BE2C (cell line): Measurements from ENCODE around the gene ECI2.
"Not testable (repeated sequence)": the region's sequence is repeated elsewhere in the genome, so short reads cannot be mapped to it uniquely, and the experiment has no call there.

Source experiments
- DNase-seq: peaks from one replicate; pipeline ENCODE4 v3.0.0-alpha.2; 2020
- H3K27me3 ChIP-seq: fragments of 250-450 bp; sonication (Bioruptor Pico); 2 replicates; pipeline ENCODE4 v1.5.1; 2020; ENCODE audit warnings: mild to moderate bottlenecking
- H3K36me3 ChIP-seq: fragments of 250-450 bp; sonication (Bioruptor Pico); 2 replicates; pipeline ENCODE4 v1.5.1; 2020; ENCODE audit warnings: mild to moderate bottlenecking
- H3K4me1 ChIP-seq: fragments of 250-450 bp; sonication (Bioruptor Pico); 2 replicates; pipeline ENCODE4 v1.5.1; 2020
- H3K4me3 ChIP-seq: 2 replicates; pipeline ENCODE4 v1.5.1; 2011; ENCODE audit warnings: low read depth, low read length
- H3K9me3 ChIP-seq: fragments of 250-450 bp; sonication (Bioruptor Pico); 2 replicates; pipeline ENCODE4 v1.5.1; 2020
- CTCF ChIP-seq: IDR thresholded peaks from 2 replicates; pipeline ENCODE4 v1.5.1; 2012; ENCODE audit warnings: mild to moderate bottlenecking, low read depth, low read length

ECI2 gene

GRCh38 chr6:4103929-4104328 lies 31.4 kb downstream of the ECI2 start:
- DNase-seq = no peak
- no peak overlapping the region for H3K4me3 ChIP-seq
- no peak for TF ChIP-seq CTCF
- no peaks in the 10 kb centered on the region for H3K4me1 ChIP-seq
- H3K27me3 ChIP-seq = peaks cover 16% of the 10 kb centered on the region
- no peaks in the 10 kb centered on the region for H3K9me3 ChIP-seq
- no peaks in the 10 kb centered on the region for H3K36me3 ChIP-seq

GRCh38 chr6:4102687-4103244 lies 32.6 kb downstream of the ECI2 start:
- no peak for TF ChIP-seq CTCF

GRCh38 chr6:4101298-4101697 lies 34.1 kb downstream of the ECI2 start:
- Histone ChIP-seq H3K9me3 (no peaks in the 10 kb centered on the region), H3K27me3 (no peaks in the 10 kb centered on the region), H3K36me3 (no peaks in the 10 kb centered on the region), H3K4me3 (no peak overlapping the region), H3K4me1 (no peaks in the 10 kb centered on the region)
- no peak for DNase-seq
- TF ChIP-seq CTCF = no peak

More at GRCh38 chr6:4102687-4103244, 32.6 kb downstream of the ECI2 start:
- Histone ChIP-seq H3K4me1 (no peaks in the 10 kb centered on the region), H3K9me3 (no peaks in the 10 kb centered on the region), H3K27me3 (peaks cover 4% of the 10 kb centered on the region), H3K4me3 (no peak overlapping the region), H3K36me3 (no peaks in the 10 kb centered on the region)
- no peak for DNase-seq

GRCh38 chr6:4100655-4101054 lies 34.7 kb downstream of the ECI2 start:
- no peak for TF ChIP-seq CTCF
- H3K36me3 ChIP-seq = no peaks in the 10 kb centered on the region

GRCh38 chr6:4093288-4093687 lies 42.1 kb downstream of the ECI2 start:
- H3K9me3 ChIP-seq = no peaks in the 10 kb centered on the region
- no peak overlapping the region for H3K4me3 ChIP-seq
- no peak for DNase-seq
- no peaks in the 10 kb centered on the region for H3K4me1 ChIP-seq
- H3K36me3 ChIP-seq = no peaks in the 10 kb centered on the region
- no peaks in the 10 kb centered on the region for H3K27me3 ChIP-seq
- no peak for TF ChIP-seq CTCF

More at GRCh38 chr6:4100655-4101054, 34.7 kb downstream of the ECI2 start:
- Histone ChIP-seq H3K4me1 (no peaks in the 10 kb centered on the region), H3K27me3 (no peaks in the 10 kb centered on the region), H3K4me3 (no peak overlapping the region), H3K9me3 (no peaks in the 10 kb centered on the region)
- DNase-seq = no peak

- Histone ChIP-seq H3K4me1 (no peaks in the 10 kb centered on the region), H3K9me3 (no peaks in the 10 kb centered on the region), H3K36me3 (no peaks in the 10 kb centered on the region), H3K4me3 (no peak overlapping the region), H3K27me3 (no peaks in the 10 kb centered on the region)
- DNase-seq = no peak
- no peak for TF ChIP-seq CTCF
Observed at GRCh38 chr6:4091941-4092340, 43.4 kb downstream of the ECI2 start.

GRCh38 chr6:4090043-4090442 lies 45.3 kb downstream of the ECI2 start:
- not testable (repeated sequence) for H3K36me3 ChIP-seq, H3K9me3 ChIP-seq, DNase-seq, H3K4me3 ChIP-seq, H3K27me3 ChIP-seq, H3K4me1 ChIP-seq
